ENCODE results near the gene MTTP. TPM values are rescaled to one million over a fixed set of nuclear protein-coding genes. Genes with fewer than 3 reads are reported as not detected.

Gene MTTP
- total RNA-seq, 1 experiment from 2014 or later = 0.77 TPM

- H3K27ac Mint-ChIP-seq (ENCODE audit: unreplicated experiment) = no peak overlapping the region
- Histone ChIP-seq H3K9me3 (no peaks in the 10 kb centered on the region), H3K36me3 (ENCODE audit: control insufficient read depth, insufficient read depth, low read length) (no peaks in the 10 kb centered on the region), H3K4me1 (peaks cover 4% of the 10 kb centered on the region; the same call in 1 of the 2 replicates), H3K27me3 (replicated peaks; ENCODE audit: control insufficient read depth, insufficient read depth, low read length) (no peaks in the 10 kb centered on the region), H3K4me3 (ENCODE audit: low read depth, low read length) (no peak overlapping the region)
- intact Hi-C loops (cut with micrococcal nuclease; ENCODE audit: unreplicated experiment) = no loop called here
- ChIA-PET POLR2A (no interaction called here), CTCF (no interaction called here)
- no peaks in the 10 kb centered on the region for H3K9me3 Mint-ChIP-seq (ENCODE audit: unreplicated experiment)
- BruUV-seq (replicated peaks) = no TSS peak
- H3K27me3 Mint-ChIP-seq (ENCODE audit: insufficient read depth, unreplicated experiment) = no peaks in the 10 kb centered on the region
- no peak for TF ChIP-seq CTCF (IDR thresholded peaks at IDR 0.05; ENCODE audit: insufficient read depth in 1 of 2, low read depth in 1 of 2, low read length in 1 of 2, severe bottlenecking in 1 of 2, unreplicated experiment in 1 of 2)
- no peak for DNase-seq
- H3K36me3 Mint-ChIP-seq (ENCODE audit: insufficient read depth, unreplicated experiment) = no peaks in the 10 kb centered on the region
- no peaks in the 10 kb centered on the region for H3K4me1 Mint-ChIP-seq (ENCODE audit: low read depth, unreplicated experiment)
- no peak overlapping the region for H3K4me3 Mint-ChIP-seq (ENCODE audit: unreplicated experiment)
Observed at GRCh38 chr4:99536271-99536670, 38.4 kb upstream of the MTTP start.

GRCh38 chr4:99536848-99537247 is 37.8 kb upstream of the MTTP start:
- BruUV-seq (replicated peaks) = no TSS peak
- H3K27ac Mint-ChIP-seq (ENCODE audit: unreplicated experiment) = no peak overlapping the region
- H3K4me3 Mint-ChIP-seq (ENCODE audit: unreplicated experiment) = no peak overlapping the region
- ChIA-PET CTCF (no interaction called here), POLR2A (no interaction called here)
- no peaks in the 10 kb centered on the region for H3K9me3 ChIP-seq
- no peaks in the 10 kb centered on the region for H3K9me3 Mint-ChIP-seq (ENCODE audit: unreplicated experiment)
- H3K4me3 ChIP-seq (ENCODE audit: low read depth, low read length) = no peak overlapping the region
- H3K4me1 ChIP-seq = peaks cover 4% of the 10 kb centered on the region; the same call in 1 of the 2 replicates
- peak in 1 of 2 experiments; percentile 5 for DNase-seq
- H3K27me3 ChIP-seq (replicated peaks; ENCODE audit: control insufficient read depth, insufficient read depth, low read length) = no peaks in the 10 kb centered on the region
- TF ChIP-seq CTCF (IDR thresholded peaks at IDR 0.05; ENCODE audit: insufficient read depth in 1 of 2, low read depth in 1 of 2, low read length in 1 of 2, severe bottlenecking in 1 of 2, unreplicated experiment in 1 of 2) = no peak
- no peaks in the 10 kb centered on the region for H3K27me3 Mint-ChIP-seq (ENCODE audit: insufficient read depth, unreplicated experiment)
- H3K36me3 Mint-ChIP-seq (ENCODE audit: insufficient read depth, unreplicated experiment) = no peaks in the 10 kb centered on the region
- no peaks in the 10 kb centered on the region for H3K36me3 ChIP-seq (ENCODE audit: control insufficient read depth, insufficient read depth, low read length)
- intact Hi-C loops (cut with micrococcal nuclease; ENCODE audit: unreplicated experiment) = no loop called here
- H3K4me1 Mint-ChIP-seq (ENCODE audit: low read depth, unreplicated experiment) = no peaks in the 10 kb centered on the region

- no peaks in the 10 kb centered on the region for H3K9me3 Mint-ChIP-seq (ENCODE audit: unreplicated experiment)
- no peak for DNase-seq
- H3K36me3 Mint-ChIP-seq (ENCODE audit: insufficient read depth, unreplicated experiment) = no peaks in the 10 kb centered on the region
- Histone ChIP-seq H3K27me3 (replicated peaks; ENCODE audit: control insufficient read depth, insufficient read depth, low read length) (no peaks in the 10 kb centered on the region), H3K9me3 (no peaks in the 10 kb centered on the region), H3K4me3 (ENCODE audit: low read depth, low read length) (no peak overlapping the region), H3K4me1 (peaks cover 4% of the 10 kb centered on the region; the same call in 1 of the 2 replicates), H3K36me3 (ENCODE audit: control insufficient read depth, insufficient read depth, low read length) (no peaks in the 10 kb centered on the region)
- no peaks in the 10 kb centered on the region for H3K4me1 Mint-ChIP-seq (ENCODE audit: low read depth, unreplicated experiment)
- POLR2A ChIA-PET = no interaction called here
- H3K4me3 Mint-ChIP-seq (ENCODE audit: unreplicated experiment) = no peak overlapping the region
- no TSS peak for BruUV-seq (replicated peaks)
- CTCF ChIA-PET = no interaction called here
- no peaks in the 10 kb centered on the region for H3K27me3 Mint-ChIP-seq (ENCODE audit: insufficient read depth, unreplicated experiment)
- intact Hi-C loops (cut with micrococcal nuclease; ENCODE audit: unreplicated experiment) = no loop called here
- no peak for TF ChIP-seq CTCF (IDR thresholded peaks at IDR 0.05; ENCODE audit: insufficient read depth in 1 of 2, low read depth in 1 of 2, low read length in 1 of 2, severe bottlenecking in 1 of 2, unreplicated experiment in 1 of 2)
- H3K27ac Mint-ChIP-seq (ENCODE audit: unreplicated experiment) = no peak overlapping the region
Observed at GRCh38 chr4:99537674-99538073, 37.0 kb upstream of the MTTP start.

Measured in Caco-2 (cell line).